ENCODE results near the gene PARD3.

PARD3 gene

GRCh38 chr10:34348917-34349485 lies 466.1 kb downstream of the PARD3 start:
- H3K4me3 ChIP-seq (replicated peaks in 1 of 2; ENCODE audit: low read depth in 2 of 2, low read length in 2 of 2): no peak overlapping the region
- DNase-seq (ENCODE audit: low read depth in 2 of 2): no peak
- no peak for TF ChIP-seq CTCF (IDR thresholded peaks at IDR 0.05; ENCODE audit: low read depth, low read length)

GRCh38 chr10:34348021-34348420 lies 467.1 kb downstream of the PARD3 start:
- no peak overlapping the region for H3K4me3 ChIP-seq (replicated peaks in 1 of 2; ENCODE audit: low read depth in 2 of 2, low read length in 2 of 2)
- TF ChIP-seq CTCF (IDR thresholded peaks at IDR 0.05; ENCODE audit: low read depth, low read length): no peak
- DNase-seq (ENCODE audit: low read depth in 2 of 2): no peak

GRCh38 chr10:34347131-34347530 lies 468.0 kb downstream of the PARD3 start:
- DNase-seq (ENCODE audit: low read depth in 2 of 2): no peak
- no peak for TF ChIP-seq CTCF (IDR thresholded peaks at IDR 0.05; ENCODE audit: low read depth, low read length)
- H3K4me3 ChIP-seq (replicated peaks in 1 of 2; ENCODE audit: low read depth in 2 of 2, low read length in 2 of 2): no peak overlapping the region

- DNase-seq (ENCODE audit: low read depth in 2 of 2): peak in 1 of 2 donors; percentile 11
- no peak overlapping the region for H3K4me3 ChIP-seq (replicated peaks in 1 of 2; ENCODE audit: low read depth in 2 of 2, low read length in 2 of 2)
- TF ChIP-seq CTCF (IDR thresholded peaks at IDR 0.05; ENCODE audit: low read depth, low read length): no peak
These were observed 468.5 kb downstream of the PARD3 start for GRCh38 chr10:34346516-34347100.

- no peak for DNase-seq (ENCODE audit: low read depth in 2 of 2)
- no peak for TF ChIP-seq CTCF (IDR thresholded peaks at IDR 0.05; ENCODE audit: low read depth, low read length)
- no peak overlapping the region for H3K4me3 ChIP-seq (replicated peaks in 1 of 2; ENCODE audit: low read depth in 2 of 2, low read length in 2 of 2)
These were observed 469.7 kb downstream of the PARD3 start for GRCh38 chr10:34345383-34345782.

- no peak for TF ChIP-seq CTCF (IDR thresholded peaks at IDR 0.05; ENCODE audit: low read depth, low read length)
- peak; percentile 26 to 69 for DNase-seq (ENCODE audit: low read depth in 2 of 2)
- H3K4me3 ChIP-seq (replicated peaks in 1 of 2; ENCODE audit: low read depth in 2 of 2, low read length in 2 of 2): no peak overlapping the region
These were observed 471.3 kb downstream of the PARD3 start for GRCh38 chr10:34343764-34344163.

GRCh38 chr10:34341473-34341872 lies 473.6 kb downstream of the PARD3 start:
- TF ChIP-seq CTCF (IDR thresholded peaks at IDR 0.05; ENCODE audit: low read depth, low read length): no peak
- no peak overlapping the region for H3K4me3 ChIP-seq (replicated peaks in 1 of 2; ENCODE audit: low read depth in 2 of 2, low read length in 2 of 2)
- peak; percentile 17 to 71 for DNase-seq (ENCODE audit: low read depth in 2 of 2)
